IMR-90 (cell line): ENCODE data around the gene RPL10A. TPM values are rescaled to one million over a fixed set of nuclear protein-coding genes. Genes with fewer than 3 reads are reported as not detected.
A peak's percentile ranks its signal among the peaks of the same experiment; 100 is the strongest.

Source experiments
- ATAC-seq: fragments of 200-7000 bp; cut with Tn5 transposase; 2 replicates; pipeline ENCODE4 v1.9.1; 2020; ENCODE audit warnings: low read depth, mild to moderate bottlenecking, moderate library complexity
- BruUV-seq: library from RNA; stranded (reverse); fragments of 400-500 nt; replicated peaks from 2 replicates; lab custom pipeline; 2021; lab: Mats Ljungman, UMichigan
- CTCF ChIA-PET: fragments of 300-600 bp; formaldehyde crosslinking; extraction: SDS; loops from one replicate; lab custom pipeline; 2021; ENCODE audit warnings: antibody characterized with exemption; lab: Yijun Ruan, JAX
- POLR2A ChIA-PET: fragments of 300-600 bp; sonication (Branson Sonifier 250); formaldehyde crosslinking; loops from one replicate; lab custom pipeline; 2022; ENCODE audit warnings: antibody characterized with exemption; ENCODE audit not compliant: unreplicated experiment; lab: Charles Lee
- DNase-seq: peaks from one replicate; pipeline ENCODE4 v3.0.0; 2013
- H2AFZ ChIP-seq: replicated peaks from 2 replicates; pipeline ENCODE3; 2013; ENCODE audit warnings: low read length, mild to moderate bottlenecking; ENCODE audit not compliant: poor library complexity
- H2AK5ac ChIP-seq: 2 replicates; pipeline ENCODE4 v1.6.1; 2013; ENCODE audit warnings: low read depth, low read length, inconsistent platforms
- H2AK9ac ChIP-seq: replicated peaks from 2 replicates; pipeline ENCODE3; 2013; ENCODE audit warnings: mild to moderate bottlenecking, low read depth, low read length, moderate library complexity; ENCODE audit not compliant: poor library complexity
- H2BK120ac ChIP-seq: 2 replicates; pipeline ENCODE4 v1.6.1; 2013; ENCODE audit warnings: low read depth, low read length, inconsistent platforms
- H2BK15ac ChIP-seq: 3 replicates; pipeline ENCODE4 v1.6.1; 2013; ENCODE audit warnings: low read depth, low read length, inconsistent platforms
- H2BK20ac ChIP-seq: 2 replicates; pipeline ENCODE4 v1.6.1; 2013; ENCODE audit warnings: low read depth, mild to moderate bottlenecking, inconsistent platforms, low read length, moderate library complexity
- H2BK5ac ChIP-seq: 2 replicates; pipeline ENCODE4 v1.6.1; 2013; ENCODE audit warnings: mild to moderate bottlenecking, low read depth, low read length, inconsistent platforms; ENCODE audit not compliant: poor library complexity, severe bottlenecking
- H3K14ac ChIP-seq: replicated peaks from 2 replicates; pipeline ENCODE4 v1.6.1; 2013; ENCODE audit warnings: low read depth, low read length, inconsistent platforms
- H3K18ac ChIP-seq: 2 replicates; pipeline ENCODE4 v1.6.1; 2013; ENCODE audit warnings: low read depth, low read length, control low read depth
- H3K23ac ChIP-seq: 2 replicates; pipeline ENCODE4 v1.6.1; 2013; ENCODE audit warnings: low read depth, low read length, inconsistent platforms
- H3K27ac ChIP-seq: 2 replicates; pipeline ENCODE4 v1.5.1; 2013; ENCODE audit warnings: mild to moderate bottlenecking, control low read depth, low read length; ENCODE audit not compliant: insufficient read depth
- H3K27me3 ChIP-seq: 2 replicates; pipeline ENCODE4 v1.6.1; 2013; ENCODE audit warnings: low read length; ENCODE audit not compliant: control insufficient read depth, insufficient read depth
- H3K36me3 ChIP-seq: 2 replicates; pipeline ENCODE4 v1.6.1; 2013; ENCODE audit warnings: low read length, mixed read lengths; ENCODE audit not compliant: control insufficient read depth, insufficient read depth
- H3K4ac ChIP-seq: 2 replicates; pipeline ENCODE4 v1.6.1; 2013; ENCODE audit warnings: low read depth, low read length, inconsistent platforms
- H3K4me1 ChIP-seq: 2 replicates; pipeline ENCODE4 v1.6.1; 2013; ENCODE audit warnings: low read length, mixed read lengths; ENCODE audit not compliant: control insufficient read depth, insufficient read depth
- H3K4me2 ChIP-seq: 2 replicates; pipeline ENCODE4 v1.6.1; 2013; ENCODE audit warnings: low read depth, mild to moderate bottlenecking, control low read depth, low read length, moderate library complexity
- H3K4me3 ChIP-seq: 2 replicates; pipeline ENCODE4 v1.5.1; 2013; ENCODE audit warnings: low read depth, mild to moderate bottlenecking, control low read depth, low read length, moderate library complexity; ENCODE audit not compliant: insufficient read depth
- H3K56ac ChIP-seq: 2 replicates; pipeline ENCODE4 v1.6.1; 2013; ENCODE audit warnings: low read length, inconsistent platforms; ENCODE audit not compliant: insufficient read depth; ENCODE audit errors: extremely low read depth
- H3K79me1 ChIP-seq, 2 experiments: 2 replicates each; pipeline ENCODE4 v1.6.1; 2013; ENCODE audit warnings: low read length in 2 of 2, inconsistent platforms in 1 of 2, low read depth in 1 of 2
- H3K9ac ChIP-seq: 2 replicates; pipeline ENCODE4 v1.6.1; 2013; ENCODE audit warnings: low read depth, low read length, control low read depth
- H3K9me1 ChIP-seq: 2 replicates; pipeline ENCODE4 v1.6.1; 2013; ENCODE audit warnings: low read length, inconsistent platforms; ENCODE audit not compliant: insufficient read depth
- H3K9me3 ChIP-seq: 2 replicates; pipeline ENCODE4 v1.6.1; 2013; ENCODE audit warnings: low read length; ENCODE audit not compliant: control insufficient read depth, insufficient read depth
- H4K20me1 ChIP-seq: 2 replicates; pipeline ENCODE4 v1.6.1; 2013; ENCODE audit warnings: low read length, inconsistent platforms; ENCODE audit not compliant: insufficient read depth
- H4K5ac ChIP-seq: 2 replicates; pipeline ENCODE4 v1.6.1; 2013; ENCODE audit warnings: mild to moderate bottlenecking, low read depth, low read length, control low read depth
- H4K8ac ChIP-seq, 2 experiments: 2 replicates each; pipeline ENCODE4 v1.6.1; 2013; ENCODE audit warnings: low read depth in 2 of 2, low read length in 2 of 2, control low read depth in 1 of 2, inconsistent platforms in 1 of 2
- H4K91ac ChIP-seq: 2 replicates; pipeline ENCODE4 v1.6.1; 2013; ENCODE audit warnings: low read depth, low read length, inconsistent platforms; ENCODE audit not compliant: insufficient read depth
- BHLHE40 ChIP-seq: fragments of 150-350 bp; IDR thresholded peaks from 2 replicates; pipeline ENCODE4 v1.6.1; 2016; ENCODE audit warnings: mild to moderate bottlenecking, low read depth, low read length
- CHD1 ChIP-seq: IDR thresholded peaks from 2 replicates; pipeline ENCODE4 v1.6.1; 2012; ENCODE audit warnings: low read depth, low read length, improper control_type of control experiment
- CTCF ChIP-seq: conservative IDR thresholded peaks from 2 replicates; pipeline ENCODE4 v1.5.1; 2012; ENCODE audit warnings: mild to moderate bottlenecking, low read depth, low read length, improper control_type of control experiment
- FOS ChIP-seq: fragments of 150-350 bp; IDR thresholded peaks from 2 replicates; pipeline ENCODE4 v1.6.1; 2016; ENCODE audit warnings: low read depth, low read length
- MAFK ChIP-seq: IDR thresholded peaks from 2 replicates; pipeline ENCODE4 v1.6.1; 2012; ENCODE audit warnings: low read depth, low read length, improper control_type of control experiment
- MAZ ChIP-seq: IDR thresholded peaks from 2 replicates; pipeline ENCODE4 v1.6.1; 2012; ENCODE audit warnings: low read depth, mild to moderate bottlenecking, low read length, improper control_type of control experiment, moderate library complexity, borderline replicate concordance
- MXI1 ChIP-seq: IDR thresholded peaks from 2 replicates; pipeline ENCODE4 v1.6.1; 2012; ENCODE audit warnings: low read depth, mild to moderate bottlenecking, low read length, moderate library complexity, borderline replicate concordance
- NFE2L2 ChIP-seq: fragments of 150-350 bp; IDR thresholded peaks from 2 replicates; pipeline ENCODE4 v1.6.1; 2016; ENCODE audit warnings: low read depth, mild to moderate bottlenecking, low read length
- POLR2A ChIP-seq: IDR thresholded peaks from 2 replicates; pipeline ENCODE4 v1.6.1; 2012; ENCODE audit warnings: mild to moderate bottlenecking, low read depth, low read length
- RAD21 ChIP-seq: IDR thresholded peaks from 2 replicates; pipeline ENCODE4 v1.6.1; 2012; ENCODE audit warnings: low read length, improper control_type of control experiment
- SMC3 ChIP-seq: fragments of 150-350 bp; IDR thresholded peaks from 2 replicates; pipeline ENCODE4 v1.6.1; 2016; ENCODE audit warnings: low read depth, mild to moderate bottlenecking, antibody characterized with exemption, low read length, moderate library complexity
- WGBS, 2 experiments: methylation state at CpG; one replicate each; pipeline versions ENCODE4 v1.1.5 to v1.1.7; 2013; ENCODE audit warnings: missing lambda C conversion rate in 2 of 2; ENCODE audit not compliant: insufficient read length in 1 of 2; ENCODE audit errors: extremely low coverage in 2 of 2; 5-methylcytosine and 5-hydroxymethylcytosine counted together
- dilution Hi-C: fragments of 300-500 bp; cut with HindIII; formaldehyde crosslinking; loops from one replicate; pipeline ENCODE4 v1.14.3; 2018; ENCODE audit warnings: low sequenced_read_pairs; ENCODE audit not compliant: unreplicated experiment
- in situ Hi-C: fragments of 300-500 bp; cut with MboI; formaldehyde crosslinking; loops from 3 replicates; pipeline ENCODE4 v1.14.3; 2019; ENCODE audit warnings: low sequenced_read_pairs, inconsistent platforms, mixed read lengths
- intact Hi-C: fragments of 100-400 bp; cut with micrococcal nuclease; formaldehyde crosslinking; loops from 2 replicates; pipeline ENCODE4 v1.10.0; 2022
- polyA plus RNA-seq, 3 experiments: library from polyadenylated mRNA; depleted of rRNA; stranded (reverse); fragments of >200 nt; gene quantifications; 2 replicates each; pipeline ENCODE4 v1.2.3, GENCODE V29; 2012; ENCODE audit warnings: low replicate concordance in 1 of 3
- total RNA-seq: library from RNA; depleted of rRNA; stranded (reverse); fragments of >200 nt; gene quantifications from 2 replicates; pipeline ENCODE4 v1.2.3, GENCODE V29; 2012
- TF ChIP-seq, protein P1 (sequence below): fragments of 150-350 bp; IDR thresholded peaks from 2 replicates; pipeline ENCODE4 v1.6.1; 2016; ENCODE audit warnings: low read depth, mild to moderate bottlenecking, low read length, moderate library complexity, borderline replicate concordance
- TF ChIP-seq, protein P2 (sequence below): fragments of 150-350 bp; IDR thresholded peaks from 2 replicates; pipeline ENCODE4 v1.6.1; 2017; ENCODE audit warnings: mild to moderate bottlenecking, antibody characterized with exemption, low read length, low read depth

RPL10A gene
- total and polyA plus RNA-seq, 2 of the 4 experiments (the other 2 are of a cell fraction) = 2,310 to 3,153 TPM

- Histone ChIP-seq H3K18ac (no peak overlapping the region), H3K79me1 (no peaks in the 10 kb centered on the region), H4K5ac (no peak overlapping the region), H3K4me2 (no peak overlapping the region), H3K4me1 (peaks cover 4% of the 10 kb centered on the region), H2BK15ac (no peak overlapping the region), H3K9ac (no peak overlapping the region), H3K9me1 (0 out of 2 replicates have a peak, but pooled peaks cover 1% of the 10 kb centered on the region), H3K4me3 (no peak overlapping the region), H3K27ac (no peak overlapping the region), H2BK120ac (no peak overlapping the region), H3K9me3 (peaks cover 5% of the 10 kb centered on the region; the same call in 1 of the 2 replicates), H3K56ac (no peak overlapping the region), H4K20me1 (no peaks in the 10 kb centered on the region), H3K14ac (no peak overlapping the region), H2BK5ac (no peak overlapping the region), H3K27me3 (peaks cover 55% of the 10 kb centered on the region), H2AK9ac (peak overlapping the region; percentile 15), H2AK5ac (no peak overlapping the region; the same call in 1 of the 2 replicates), H3K23ac (no peak overlapping the region), H4K8ac (no peak overlapping the region), H2AFZ (no peak overlapping the region), H3K36me3 (no peaks in the 10 kb centered on the region), H3K4ac (no peak overlapping the region), H4K91ac (no peak overlapping the region), H2BK20ac (no peak overlapping the region)
- dilution Hi-C loops (no loop called here), intact Hi-C loops (no loop called here), in situ Hi-C loops (no loop called here)
- DNase-seq (no peak), ATAC-seq (no peak)
- 26% methylated on average over 5 of the region's 21 CpGs; no CpG with 5 or more reads in 1 of the 2 experiments for WGBS, 2 experiments
- no peak for TF ChIP-seq SMC3
- TF ChIP-seq MAFK = no peak
- no peak for TF ChIP-seq MXI1
- no peak for TF ChIP-seq RAD21
- no peak for TF ChIP-seq MAZ
- no peak for TF ChIP-seq POLR2A
- TF ChIP-seq NFE2L2 = no peak
- no peak for TF ChIP-seq FOS
- no peak for TF ChIP-seq BHLHE40
- no peak for TF ChIP-seq CHD1
- TF ChIP-seq, protein P1, sequence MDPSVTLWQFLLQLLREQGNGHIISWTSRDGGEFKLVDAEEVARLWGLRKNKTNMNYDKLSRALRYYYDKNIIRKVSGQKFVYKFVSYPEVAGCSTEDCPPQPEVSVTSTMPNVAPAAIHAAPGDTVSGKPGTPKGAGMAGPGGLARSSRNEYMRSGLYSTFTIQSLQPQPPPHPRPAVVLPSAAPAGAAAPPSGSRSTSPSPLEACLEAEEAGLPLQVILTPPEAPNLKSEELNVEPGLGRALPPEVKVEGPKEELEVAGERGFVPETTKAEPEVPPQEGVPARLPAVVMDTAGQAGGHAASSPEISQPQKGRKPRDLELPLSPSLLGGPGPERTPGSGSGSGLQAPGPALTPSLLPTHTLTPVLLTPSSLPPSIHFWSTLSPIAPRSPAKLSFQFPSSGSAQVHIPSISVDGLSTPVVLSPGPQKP = no peak
- TF ChIP-seq CTCF = no peak
- TF ChIP-seq, protein P2, sequence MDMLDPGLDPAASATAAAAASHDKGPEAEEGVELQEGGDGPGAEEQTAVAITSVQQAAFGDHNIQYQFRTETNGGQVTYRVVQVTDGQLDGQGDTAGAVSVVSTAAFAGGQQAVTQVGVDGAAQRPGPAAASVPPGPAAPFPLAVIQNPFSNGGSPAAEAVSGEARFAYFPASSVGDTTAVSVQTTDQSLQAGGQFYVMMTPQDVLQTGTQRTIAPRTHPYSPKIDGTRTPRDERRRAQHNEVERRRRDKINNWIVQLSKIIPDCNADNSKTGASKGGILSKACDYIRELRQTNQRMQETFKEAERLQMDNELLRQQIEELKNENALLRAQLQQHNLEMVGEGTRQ = no peak
- ChIA-PET POLR2A (no interaction called here), CTCF (no interaction called here)
- no TSS peak for BruUV-seq
These were observed 37.8 kb downstream of the RPL10A start for GRCh38 chr6:35505999-35506412.
